Measurements from ENCODE around the gene ORC6. TPM values are rescaled to one million over a fixed set of nuclear protein-coding genes. Genes with fewer than 3 reads are reported as not detected.

The ORC6 gene
- total RNA-seq, 1 donor from 2014 or later = 2.5 TPM

DNA sequence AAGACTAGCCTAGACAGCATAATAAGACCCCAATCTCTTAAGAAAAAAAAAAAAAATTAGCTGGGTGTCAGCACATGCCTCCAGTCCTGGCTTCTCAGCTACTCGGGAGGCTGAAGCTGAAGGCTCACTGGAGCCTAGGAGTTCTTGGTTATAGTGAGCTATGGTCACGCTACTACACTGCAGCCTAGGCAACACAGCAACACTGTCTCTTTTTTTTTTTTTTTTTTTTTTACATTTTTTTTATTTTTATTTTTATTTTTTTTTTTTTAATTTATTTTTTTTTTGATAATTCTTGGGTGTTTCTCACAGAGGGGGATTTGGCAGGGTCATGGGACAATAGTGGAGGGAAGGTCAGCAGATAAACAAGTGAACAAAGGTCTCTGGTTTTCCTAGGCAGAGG is 4.1 kb downstream of the ORC6 start:
- intact Hi-C loops (cut with DNase I) = loop anchor here (10.0 kb wide), 1 partner anchor 51 kb away; the partner anchor contains the start of gene MYLK3
- ATAC-seq = no peak

DNA sequence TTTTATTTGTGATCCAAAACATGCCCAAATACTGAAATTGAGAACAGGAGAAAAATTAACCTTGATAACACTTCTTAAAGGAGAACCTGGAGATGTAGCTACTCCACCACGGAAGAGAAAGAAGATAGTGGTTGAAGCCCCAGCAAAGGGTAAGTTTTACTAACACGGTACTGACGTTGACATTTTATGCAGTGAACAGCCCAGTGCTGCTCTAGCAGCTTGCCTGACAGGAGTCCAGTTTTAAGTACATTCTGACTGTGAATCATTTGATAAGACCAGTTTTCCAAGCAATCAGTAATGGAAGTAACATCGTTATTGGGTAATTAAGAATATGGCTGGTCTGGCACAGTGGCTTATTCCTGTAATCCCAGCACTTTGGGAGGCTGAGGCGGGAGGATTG is 6.5 kb downstream of the ORC6 start:
- DNase-seq (ENCODE audit: missing footprints) (no peak), ATAC-seq (peak; percentile 27)
- intact Hi-C loops (cut with DNase I) = loop anchor here (10.0 kb wide), 1 partner anchor 49 kb away; the partner anchor contains the start of gene MYLK3

More for the DNA sequence above, 4.1 kb downstream of the ORC6 start:
- no peak for DNase-seq (ENCODE audit: missing footprints)

DNA sequence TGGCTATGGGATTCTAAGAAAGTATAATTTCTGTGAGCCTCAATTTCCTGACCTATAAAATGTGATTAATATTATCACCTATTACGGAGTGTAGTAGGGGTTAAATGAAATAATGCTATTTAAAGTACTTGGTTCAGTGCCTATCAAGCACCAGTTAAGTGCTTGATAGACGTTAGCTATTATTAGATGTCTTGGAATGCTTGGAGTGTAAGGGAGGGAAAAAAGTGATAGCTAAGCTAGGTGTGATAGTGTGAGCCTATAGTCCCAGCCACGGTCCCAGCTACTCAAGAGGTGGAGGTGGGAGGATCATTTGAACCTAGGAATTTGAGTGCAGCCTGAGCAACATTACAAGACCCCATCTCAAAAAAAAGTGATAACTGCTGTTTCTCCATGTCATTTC is 7.5 kb downstream of the ORC6 start:
- no peak for DNase-seq (ENCODE audit: missing footprints)
- peak; percentile 53 for ATAC-seq
- intact Hi-C loops (cut with DNase I) = loop anchor here (10.0 kb wide), 1 partner anchor 48 kb away; the partner anchor contains the start of gene MYLK3

DNA sequence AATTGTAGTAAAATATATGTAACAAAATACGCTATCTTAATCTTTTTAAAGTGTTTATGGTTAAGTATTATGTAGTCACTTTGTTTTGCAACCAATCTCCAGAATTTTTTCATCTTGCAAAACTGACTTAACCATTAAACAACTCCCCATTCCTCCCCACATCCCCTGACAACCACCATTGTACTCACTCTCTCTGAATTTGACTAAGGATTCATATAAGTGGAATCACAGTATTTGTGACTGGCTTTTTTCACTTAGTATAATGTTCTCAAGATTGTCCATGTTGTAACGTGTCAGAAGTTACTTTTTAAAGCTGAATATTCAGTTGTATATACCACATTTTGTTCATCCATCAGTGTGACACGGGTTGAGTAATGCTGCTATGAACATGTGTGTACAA is 10.6 kb downstream of the ORC6 start:
- intact Hi-C loops (cut with DNase I) = no loop called here
- ATAC-seq = no peak

DNA sequence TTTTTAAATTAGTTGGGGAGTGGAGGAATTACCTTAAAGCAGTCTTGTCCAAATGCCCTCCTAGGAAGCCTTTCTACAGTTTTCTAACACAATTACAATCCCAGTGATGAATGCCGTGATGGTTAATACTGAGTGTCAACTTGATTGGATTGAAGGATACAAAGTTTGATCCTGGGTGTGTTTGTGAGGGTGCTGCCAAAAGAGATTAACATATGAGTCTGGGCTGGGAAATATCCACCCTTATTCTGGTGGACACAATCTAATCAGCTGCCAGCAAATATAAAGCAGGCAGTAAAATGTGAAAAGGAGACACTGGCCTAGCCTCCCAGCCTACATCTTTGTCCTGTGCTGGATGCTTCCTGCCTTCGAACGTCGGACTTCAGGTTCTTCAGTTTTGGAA is 12.2 kb downstream of the ORC6 start:
- intact Hi-C loops (cut with DNase I) = no loop called here
- no peak for DNase-seq (ENCODE audit: missing footprints)
- no peak for ATAC-seq

More for the DNA sequence above, 10.6 kb downstream of the ORC6 start:
- no peak for DNase-seq (ENCODE audit: missing footprints)

DNA sequence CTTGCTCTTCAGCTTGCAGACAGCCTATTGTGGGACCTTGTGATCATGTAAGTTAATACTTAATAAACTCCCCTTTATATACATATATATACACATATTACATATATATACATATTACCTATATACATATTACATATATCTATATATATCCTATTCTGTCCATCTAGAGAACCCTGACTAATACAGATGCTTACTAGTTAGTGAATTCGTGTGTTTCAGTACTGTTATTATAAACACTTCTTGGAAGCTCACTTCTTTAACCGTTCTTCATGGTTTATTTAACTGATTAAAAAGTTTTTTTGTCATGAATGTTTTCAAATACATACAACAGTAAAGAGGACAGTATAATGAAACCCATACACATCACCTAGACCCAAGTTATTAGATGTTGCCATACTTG is 12.6 kb downstream of the ORC6 start:
- DNase-seq (ENCODE audit: missing footprints) = no peak
- intact Hi-C loops (cut with DNase I) = no loop called here
- no peak for ATAC-seq

DNA sequence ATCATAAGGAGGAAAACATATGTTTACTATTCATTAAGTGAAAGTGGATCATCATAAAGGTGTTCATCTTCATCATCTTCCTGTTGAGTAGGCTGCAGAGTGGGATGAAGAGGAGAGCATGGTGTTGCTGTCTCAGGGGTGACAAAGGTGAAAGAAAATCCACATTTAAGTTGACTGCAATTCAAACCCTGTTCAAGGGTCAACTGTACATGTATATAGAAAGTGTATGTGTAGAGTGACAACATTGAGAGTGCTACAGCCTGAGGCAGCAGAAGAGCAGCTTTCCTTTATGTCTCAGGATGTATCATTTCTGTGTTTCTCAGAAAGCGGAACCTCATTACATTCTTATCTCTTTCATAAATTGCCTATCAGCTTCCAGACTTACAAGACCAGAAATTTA is 17.2 kb downstream of the ORC6 start:
- no peak for DNase-seq (ENCODE audit: missing footprints)
- no peak for ATAC-seq
- intact Hi-C loops (cut with DNase I) = no loop called here

DNA sequence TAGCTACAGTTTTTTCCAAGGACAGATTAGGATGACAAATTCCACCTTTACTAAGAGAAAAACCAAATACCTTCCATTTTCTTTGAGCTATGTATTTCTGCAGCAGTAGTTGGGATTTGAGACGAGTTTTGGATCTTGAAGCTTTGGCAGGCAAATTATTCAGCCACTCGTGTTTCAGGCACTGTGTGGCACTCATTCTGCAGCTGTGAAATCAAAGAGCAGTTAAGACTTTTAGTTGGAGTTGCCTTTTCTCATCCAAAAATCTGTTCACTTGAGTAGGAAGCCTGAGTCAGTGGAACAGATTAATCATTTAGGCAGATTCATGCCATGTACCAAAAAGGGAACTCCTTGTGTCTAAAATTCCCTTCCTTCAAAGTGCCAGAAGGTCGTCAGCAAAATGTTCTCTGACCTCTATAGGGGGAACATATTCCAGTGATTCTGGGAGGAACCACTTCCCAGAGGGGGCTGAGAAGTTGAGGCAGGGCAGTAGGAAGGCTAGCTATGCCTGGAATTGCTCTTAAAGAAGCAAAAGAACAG is 20.1 kb downstream of the ORC6 start:
- no peak for DNase-seq (ENCODE audit: missing footprints)
- intact Hi-C loops (cut with DNase I) = no loop called here
- ATAC-seq = no peak

DNA sequence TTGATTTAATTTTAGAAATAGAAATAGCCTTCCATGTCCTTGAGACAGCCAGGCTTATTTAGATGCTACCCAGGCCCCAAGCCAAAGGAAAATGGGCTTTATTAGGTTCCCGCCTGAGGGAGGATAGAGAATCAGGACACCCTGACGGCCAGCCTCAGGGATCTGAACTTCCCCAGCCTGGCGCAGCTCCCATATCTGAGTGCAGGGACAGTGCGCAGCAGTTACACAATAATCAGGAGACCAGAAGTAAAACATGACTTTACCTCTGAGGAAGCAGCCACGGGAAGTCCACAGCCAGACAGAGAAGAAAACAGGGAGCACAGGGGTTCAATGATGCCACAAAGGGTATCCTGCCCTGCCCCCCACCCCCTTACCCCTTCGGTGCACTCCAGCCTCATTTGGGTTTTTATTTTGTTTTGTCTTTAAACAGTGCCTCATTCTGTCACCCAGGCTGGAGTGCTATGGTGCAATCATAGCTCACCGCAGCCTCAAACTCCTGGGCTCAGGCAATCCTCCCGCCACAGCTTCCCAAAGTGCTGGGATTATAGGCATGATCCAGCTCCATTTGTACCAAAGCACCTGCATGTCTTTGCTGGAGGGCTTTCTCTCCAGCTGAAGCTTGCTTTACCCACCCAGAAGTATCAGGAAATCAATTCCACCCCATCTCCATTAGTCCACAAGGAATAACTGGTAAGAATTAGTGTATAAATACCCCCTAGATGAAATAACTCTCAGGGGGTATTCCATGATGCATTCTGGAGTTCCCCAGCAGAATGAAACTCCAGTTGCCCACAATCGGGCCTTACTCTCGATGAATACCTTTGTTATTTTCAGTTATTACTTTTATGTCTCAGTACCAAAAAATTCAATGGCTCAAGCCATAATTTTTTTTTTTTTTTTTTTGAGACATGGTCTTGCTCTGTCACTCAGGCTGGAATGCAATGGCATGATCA is 21.9 kb downstream of the ORC6 start:
- ATAC-seq (peak; percentile 70), DNase-seq (ENCODE audit: missing footprints) (peak; percentile 75)
- intact Hi-C loops (cut with DNase I) = no loop called here

DNA sequence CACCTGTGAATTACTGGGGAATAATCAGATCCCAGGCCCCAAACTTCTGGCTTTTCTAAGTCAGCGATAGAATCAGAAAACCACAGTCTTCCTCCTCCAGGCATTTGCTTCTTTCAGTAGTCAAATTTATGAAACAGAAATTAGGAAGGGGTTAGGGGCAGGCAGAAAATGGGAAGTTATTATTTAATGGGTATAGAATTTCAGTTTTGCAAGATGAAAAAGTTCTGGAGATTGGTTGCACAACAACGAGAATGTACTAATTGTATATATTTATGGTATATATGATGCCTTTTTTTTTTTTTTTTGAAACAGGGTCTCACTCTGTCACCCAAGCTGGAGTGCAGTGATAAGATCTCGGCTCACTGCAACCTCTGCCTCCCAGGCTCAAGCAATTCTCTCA is 23.5 kb downstream of the ORC6 start:
- intact Hi-C loops (cut with DNase I) = no loop called here
- DNase-seq (ENCODE audit: missing footprints) (no peak), ATAC-seq (no peak)

DNA sequence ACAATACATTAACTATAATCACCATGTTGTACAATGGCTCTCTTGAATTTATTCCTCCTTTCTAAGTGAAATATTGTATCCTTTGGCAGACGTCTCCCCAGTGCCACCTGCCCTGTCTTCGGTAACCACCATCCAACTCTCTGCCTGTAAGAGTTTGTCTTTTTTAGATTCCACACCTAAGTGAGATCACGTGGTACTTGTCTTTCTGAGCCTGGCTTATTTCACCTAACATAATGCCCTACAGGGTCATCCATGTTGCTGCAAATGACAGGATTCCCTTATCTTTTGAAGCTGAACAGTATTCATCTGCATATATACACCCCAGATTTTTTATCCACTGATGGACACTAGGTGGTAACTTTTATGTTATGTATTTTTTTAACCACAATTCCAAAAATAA is 24.2 kb downstream of the ORC6 start:
- no peak for ATAC-seq
- intact Hi-C loops (cut with DNase I) = no loop called here
- DNase-seq (ENCODE audit: missing footprints) = no peak

DNA sequence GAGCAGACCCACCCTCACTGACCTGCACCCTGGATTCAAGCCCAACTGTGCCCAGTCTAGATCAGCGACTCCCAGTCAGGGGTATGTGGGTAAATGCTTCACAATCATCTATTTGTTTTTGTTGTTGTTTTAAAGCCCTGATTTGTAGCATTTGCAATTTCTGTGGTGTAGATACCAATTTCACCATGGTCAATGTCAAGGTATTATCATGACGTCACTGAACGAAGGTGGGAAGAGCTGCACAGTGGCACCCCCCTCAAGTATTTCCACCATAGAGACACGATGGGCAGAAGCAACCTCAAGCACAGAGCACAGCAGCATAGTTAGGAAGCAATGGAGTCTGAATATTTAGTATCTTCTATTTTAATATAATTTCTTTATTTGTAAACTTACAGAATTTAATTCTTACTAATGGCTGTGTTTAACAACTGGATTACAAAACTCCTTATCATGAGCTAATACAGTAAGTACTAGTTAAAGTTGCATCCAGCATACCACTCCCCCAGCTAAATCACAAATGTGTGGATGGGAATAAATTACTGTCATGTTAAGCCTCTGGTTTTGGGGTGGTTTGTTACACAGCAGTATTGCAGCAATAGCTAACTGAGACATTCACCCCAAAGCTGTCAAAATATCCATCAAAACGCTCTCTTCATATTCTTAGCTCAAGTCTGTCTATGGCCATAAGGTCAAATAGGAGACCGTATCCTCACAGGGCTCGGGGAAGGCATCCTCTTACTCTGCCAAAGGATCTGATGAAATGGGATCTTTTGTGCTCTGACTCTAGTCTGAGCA is 25.5 kb downstream of the ORC6 start:
- ATAC-seq = no peak
- intact Hi-C loops (cut with DNase I) = no loop called here
- DNase-seq (ENCODE audit: missing footprints) = no peak

DNA sequence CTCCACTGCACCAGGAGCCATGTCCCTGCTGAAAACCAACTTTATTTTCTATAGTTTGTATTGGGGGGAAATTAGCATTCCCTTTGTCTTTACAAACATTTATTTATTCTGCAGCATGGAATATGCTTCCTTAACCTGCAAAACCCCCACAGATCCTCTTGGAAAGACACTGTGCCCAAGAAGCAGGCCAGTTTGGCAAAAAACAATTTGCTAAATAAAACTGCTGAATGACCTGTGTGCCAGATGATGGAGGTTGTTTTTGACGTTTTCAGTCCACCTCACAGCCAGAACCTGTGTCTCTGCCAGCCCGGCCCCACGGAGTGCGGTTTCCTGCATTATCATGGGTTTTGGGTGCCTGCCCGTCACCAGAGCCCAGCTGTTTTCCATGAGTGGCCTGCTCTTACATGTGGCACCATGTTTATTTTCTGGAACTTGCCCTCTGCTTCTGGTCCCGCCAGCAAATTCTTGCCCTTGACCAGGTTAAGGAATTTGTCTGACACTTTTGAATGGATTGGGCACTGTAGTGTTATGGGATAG is 26.4 kb downstream of the ORC6 start:
- intact Hi-C loops (cut with DNase I) = loop anchor here (1.0 kb wide), 1 partner anchor 41 kb away; no protein-coding TSS in a partner anchor
- ATAC-seq (peak; percentile 79), DNase-seq (ENCODE audit: missing footprints) (peak; percentile 82)

DNA sequence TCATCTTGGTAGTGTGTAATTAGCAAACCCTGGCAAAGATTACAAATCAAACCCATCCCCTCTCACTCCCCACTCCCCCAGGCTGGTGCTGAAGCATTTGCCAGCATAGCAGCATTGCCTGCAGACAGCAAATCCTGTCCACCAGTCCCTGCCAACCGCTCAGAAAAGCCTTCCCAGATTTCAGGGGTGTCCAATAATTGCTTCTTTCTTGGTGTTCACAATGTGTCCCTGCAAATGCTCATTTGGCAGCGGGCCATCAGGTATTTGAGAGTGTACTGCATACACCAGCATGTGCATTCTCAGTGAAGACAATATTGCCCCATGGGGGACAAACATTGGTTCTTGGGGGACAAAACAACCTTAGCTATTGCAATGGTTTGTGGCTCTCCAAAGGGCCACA is 28.2 kb downstream of the ORC6 start:
- intact Hi-C loops (cut with DNase I) = no loop called here
- ATAC-seq (no peak), DNase-seq (ENCODE audit: missing footprints) (no peak)

DNA sequence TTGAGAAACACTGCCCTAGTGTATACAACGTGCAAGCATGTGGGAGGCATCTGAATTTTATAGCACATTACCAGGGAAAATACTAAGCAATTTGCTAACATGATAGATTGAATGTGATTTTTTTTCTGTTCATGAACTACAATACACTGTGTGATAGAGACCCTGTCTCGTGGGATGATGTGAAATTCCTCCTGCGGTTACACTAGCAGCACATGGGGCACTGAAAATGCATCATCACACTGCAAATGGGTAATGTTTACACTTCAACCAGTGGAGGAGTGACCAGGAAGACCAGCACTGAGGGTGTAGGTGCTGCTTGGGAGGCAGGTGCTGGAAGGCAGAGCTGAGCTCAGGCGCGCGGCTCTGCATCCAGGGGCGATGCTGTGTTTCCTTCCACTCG is 28.8 kb downstream of the ORC6 start:
- DNase-seq (ENCODE audit: missing footprints) = no peak
- ATAC-seq = no peak
- intact Hi-C loops (cut with DNase I) = no loop called here

DNA sequence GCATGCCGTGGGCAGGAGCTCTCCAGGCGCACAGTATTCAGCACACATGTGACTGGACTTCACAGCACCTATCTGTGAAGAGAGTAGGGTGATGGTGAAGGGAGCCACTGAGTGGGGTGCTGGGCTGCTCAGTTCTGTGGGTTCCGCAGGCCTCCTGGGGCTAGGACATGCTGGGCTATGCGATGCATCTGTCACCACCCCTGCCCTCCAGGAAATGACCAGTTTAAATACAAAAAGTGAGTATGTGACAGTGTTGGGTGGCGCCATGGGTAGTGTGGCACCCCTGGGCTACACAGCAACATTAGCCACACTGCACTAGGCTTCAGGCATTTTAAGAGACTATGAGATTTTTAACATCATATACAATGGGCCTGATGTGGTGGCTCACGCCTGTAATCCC is 30.1 kb downstream of the ORC6 start:
- no peak for ATAC-seq
- DNase-seq (ENCODE audit: missing footprints) = no peak
- intact Hi-C loops (cut with DNase I) = no loop called here

DNA sequence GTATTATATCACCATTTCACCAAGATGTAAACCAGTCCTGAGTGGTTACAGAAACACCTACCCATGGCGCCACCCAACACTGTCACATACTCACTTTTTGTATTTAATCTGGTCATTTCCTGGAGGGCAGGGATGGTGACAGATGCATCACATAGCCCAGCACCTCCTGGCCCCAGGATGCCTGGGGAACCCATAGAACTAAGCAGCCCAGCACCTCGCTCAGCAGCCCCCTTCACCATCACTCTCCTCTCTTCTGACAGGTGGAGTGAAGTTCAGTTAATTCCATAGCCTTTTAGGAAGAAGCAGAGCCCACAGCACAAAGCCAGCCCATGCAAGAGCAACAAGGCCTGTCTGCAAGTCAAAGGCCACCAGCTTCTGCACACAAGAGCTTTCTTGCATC is 31.2 kb downstream of the ORC6 start:
- no peak for ATAC-seq
- DNase-seq (ENCODE audit: missing footprints) = no peak
- intact Hi-C loops (cut with DNase I) = no loop called here

DNA sequence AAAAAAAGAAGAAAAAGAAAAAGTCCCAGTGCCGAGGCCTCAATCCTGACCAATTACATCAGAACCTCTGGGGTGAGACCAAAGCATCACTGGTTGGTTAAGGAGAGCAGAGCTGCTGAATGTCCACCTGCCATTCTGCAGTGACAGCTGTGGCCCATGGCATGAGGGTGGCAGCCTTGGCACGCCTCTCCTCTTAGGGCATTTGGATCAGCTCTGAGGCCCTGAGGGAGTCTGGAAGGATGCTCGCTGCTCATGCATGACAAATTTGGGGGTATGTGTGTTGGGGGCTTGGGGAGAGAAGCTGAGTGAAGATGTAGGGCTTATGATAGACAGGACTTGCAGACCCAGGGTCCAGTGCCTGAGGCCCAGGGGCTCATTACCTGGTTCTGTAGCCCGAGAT is 32.4 kb downstream of the ORC6 start:
- ATAC-seq (no peak), DNase-seq (ENCODE audit: missing footprints) (no peak)
- intact Hi-C loops (cut with DNase I) = no loop called here

DNA sequence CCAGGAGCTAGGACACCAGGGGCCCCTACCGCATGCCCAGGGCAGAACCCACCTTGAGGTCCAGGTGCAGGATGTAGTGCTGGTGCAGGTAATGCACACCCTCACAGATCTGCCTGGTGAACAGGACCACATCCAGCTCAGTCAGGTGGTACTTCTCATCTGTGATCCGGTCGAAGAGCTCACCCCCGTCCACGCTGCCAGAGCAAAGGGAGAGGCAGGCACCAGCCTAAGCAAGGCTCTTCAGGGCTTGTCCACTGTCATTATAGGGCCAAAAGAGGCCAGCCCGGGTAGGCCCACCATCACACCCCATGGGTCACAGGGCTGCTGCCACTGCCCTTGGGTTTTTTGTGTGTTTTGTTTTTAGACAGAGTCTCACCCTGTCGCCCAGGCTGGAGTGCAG is 37.7 kb downstream of the ORC6 start:
- ATAC-seq (peak; percentile 24), DNase-seq (ENCODE audit: missing footprints) (no peak)
- intact Hi-C loops (cut with DNase I) = no loop called here

Data from Right ventricle myocardium inferior (tissue), 1 donor.